ENCODE results near the gene CDC27. TPM values are rescaled to one million over a fixed set of nuclear protein-coding genes. Genes with fewer than 3 reads are reported as not detected.

CDC27 gene
- polyA plus RNA-seq, 1 experiment, result 65.3 TPM

DNA sequence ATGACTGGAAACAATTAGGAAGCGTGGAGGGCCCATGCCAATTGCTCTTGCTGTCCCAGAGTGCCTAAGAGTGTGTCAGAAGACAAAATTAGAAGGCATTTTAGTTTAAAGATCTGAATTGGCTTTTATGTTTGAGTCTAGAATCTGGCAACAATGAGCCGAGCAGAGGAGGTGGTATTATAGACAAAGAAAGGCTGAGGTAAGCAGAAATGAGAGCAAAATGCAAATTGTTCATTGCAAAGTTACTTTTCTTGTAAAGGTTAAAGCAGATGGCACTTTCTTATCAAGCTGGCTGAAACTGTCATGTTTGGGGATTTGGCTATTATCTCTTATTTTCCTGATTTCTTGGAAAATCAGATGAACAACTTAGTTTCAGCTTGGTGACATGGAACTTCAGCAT, 23.4 kb upstream of the CDC27 start:
- H3K4me3 ChIP-seq (ENCODE audit: low read depth, low read length), result no peak overlapping the region
- no peaks in the 10 kb centered on the region for H3K36me3 ChIP-seq (ENCODE audit: control insufficient read depth, insufficient read depth, low read length)
- H3K27me3 ChIP-seq (ENCODE audit: control insufficient read depth, insufficient read depth, low read length), result peaks cover 2% of the 10 kb centered on the region; the same call in 1 of the 2 replicates
- TF ChIP-seq, protein P1, sequence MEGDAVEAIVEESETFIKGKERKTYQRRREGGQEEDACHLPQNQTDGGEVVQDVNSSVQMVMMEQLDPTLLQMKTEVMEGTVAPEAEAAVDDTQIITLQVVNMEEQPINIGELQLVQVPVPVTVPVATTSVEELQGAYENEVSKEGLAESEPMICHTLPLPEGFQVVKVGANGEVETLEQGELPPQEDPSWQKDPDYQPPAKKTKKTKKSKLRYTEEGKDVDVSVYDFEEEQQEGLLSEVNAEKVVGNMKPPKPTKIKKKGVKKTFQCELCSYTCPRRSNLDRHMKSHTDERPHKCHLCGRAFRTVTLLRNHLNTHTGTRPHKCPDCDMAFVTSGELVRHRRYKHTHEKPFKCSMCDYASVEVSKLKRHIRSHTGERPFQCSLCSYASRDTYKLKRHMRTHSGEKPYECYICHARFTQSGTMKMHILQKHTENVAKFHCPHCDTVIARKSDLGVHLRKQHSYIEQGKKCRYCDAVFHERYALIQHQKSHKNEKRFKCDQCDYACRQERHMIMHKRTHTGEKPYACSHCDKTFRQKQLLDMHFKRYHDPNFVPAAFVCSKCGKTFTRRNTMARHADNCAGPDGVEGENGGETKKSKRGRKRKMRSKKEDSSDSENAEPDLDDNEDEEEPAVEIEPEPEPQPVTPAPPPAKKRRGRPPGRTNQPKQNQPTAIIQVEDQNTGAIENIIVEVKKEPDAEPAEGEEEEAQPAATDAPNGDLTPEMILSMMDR (IDR thresholded peaks at IDR 0.05; ENCODE audit: insufficient read depth, low read depth, low read length), result no peak
- DNase-seq (ENCODE audit: low read depth), result no peak
- ChIA-PET CTCF (no interaction called here), POLR2A (no interaction called here)

DNA sequence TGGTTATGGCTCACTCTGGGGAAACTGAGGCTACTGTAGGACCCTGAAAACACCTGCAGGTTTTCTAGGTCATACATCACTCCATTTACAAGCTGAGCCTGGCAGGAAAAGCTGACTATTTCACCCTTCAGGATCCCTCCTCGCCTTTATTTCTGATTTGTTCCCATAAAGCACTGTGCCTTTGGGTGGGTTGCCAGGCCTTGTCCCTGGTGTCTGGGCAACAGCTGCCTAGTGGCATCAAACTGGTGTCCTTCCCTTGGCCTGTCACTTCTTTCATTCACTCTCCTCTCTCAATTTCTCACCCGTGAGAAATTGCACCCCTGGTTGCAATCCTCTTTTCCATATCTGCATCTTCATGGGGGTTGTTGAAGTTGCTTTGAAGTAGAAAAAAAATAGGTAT, 21.7 kb upstream of the CDC27 start:
- H3K4me3 ChIP-seq (ENCODE audit: low read depth, low read length), result no peak overlapping the region
- CTCF ChIA-PET, result interaction anchor here (0.7 to 1.4 kb wide), 4 partner anchors 15 to 487 kb away, joined by 3 to 7 read pairs (median 4); no protein-coding TSS in a partner anchor
- no peaks in the 10 kb centered on the region for H3K36me3 ChIP-seq (ENCODE audit: control insufficient read depth, insufficient read depth, low read length)
- no peak for DNase-seq (ENCODE audit: low read depth)
- H3K27me3 ChIP-seq (ENCODE audit: control insufficient read depth, insufficient read depth, low read length), result peaks cover 2% of the 10 kb centered on the region; the same call in 1 of the 2 replicates
- POLR2A ChIA-PET, result no interaction called here
- TF ChIP-seq, protein P1 (IDR thresholded peaks at IDR 0.05; ENCODE audit: insufficient read depth, low read depth, low read length), result no peak

DNA sequence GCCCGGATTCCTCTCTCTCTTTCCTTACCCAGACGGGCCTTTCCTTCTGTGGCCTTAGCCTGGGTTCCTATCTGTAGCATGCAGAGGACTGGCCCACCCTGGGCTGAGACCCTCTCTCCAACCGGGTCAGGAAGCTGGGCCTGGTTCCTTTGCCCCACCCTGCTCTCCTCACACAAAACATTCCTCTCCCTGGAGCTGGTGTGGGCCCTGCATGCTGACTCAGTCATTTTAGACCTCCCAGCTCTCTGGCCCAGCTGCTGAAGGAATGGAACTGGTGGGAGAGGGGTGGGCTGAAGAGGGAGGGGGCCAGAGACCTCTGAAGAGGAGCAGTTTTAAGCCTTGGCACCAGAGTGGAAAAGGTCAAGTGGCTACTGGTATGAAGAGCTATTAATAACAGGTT, 21.0 kb upstream of the CDC27 start:
- TF ChIP-seq, protein P1 (IDR thresholded peaks at IDR 0.05; ENCODE audit: insufficient read depth, low read depth, low read length), result no peak
- ChIA-PET CTCF (interaction anchor here (0.9 to 1.4 kb wide), 4 partner anchors 16 to 106 kb away, joined by 3 to 7 read pairs (median 4); no protein-coding TSS in a partner anchor), POLR2A (no interaction called here)
- no peak for DNase-seq (ENCODE audit: low read depth)
- Histone ChIP-seq H3K4me3 (ENCODE audit: low read depth, low read length) (no peak overlapping the region), H3K36me3 (ENCODE audit: control insufficient read depth, insufficient read depth, low read length) (no peaks in the 10 kb centered on the region), H3K27me3 (ENCODE audit: control insufficient read depth, insufficient read depth, low read length) (peaks cover 2% of the 10 kb centered on the region; the same call in 1 of the 2 replicates)

DNA sequence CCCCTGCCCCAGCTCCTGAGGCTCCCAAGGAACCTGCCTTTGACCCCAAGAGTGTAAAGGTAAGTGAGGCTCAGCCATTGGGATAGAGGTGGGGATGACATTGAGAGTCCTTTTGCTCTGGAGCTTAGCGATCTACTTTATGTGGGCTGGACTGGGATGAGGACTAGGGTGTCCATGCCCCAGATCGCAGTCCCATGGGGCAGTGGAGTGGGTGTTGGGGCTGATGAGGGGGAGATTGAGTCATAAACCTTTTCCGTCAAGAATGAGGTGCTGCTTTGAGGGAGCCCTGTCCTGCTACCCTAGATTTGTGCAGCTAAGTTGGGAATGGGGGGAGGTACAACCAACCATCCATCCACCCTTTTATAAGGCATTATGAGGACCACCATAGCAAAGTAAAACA, 20.4 kb upstream of the CDC27 start:
- ChIA-PET CTCF (interaction anchor here (0.9 to 1.4 kb wide), 3 partner anchors 20 to 106 kb away, joined by 3 to 7 read pairs (median 4); no protein-coding TSS in a partner anchor), POLR2A (no interaction called here)

DNA sequence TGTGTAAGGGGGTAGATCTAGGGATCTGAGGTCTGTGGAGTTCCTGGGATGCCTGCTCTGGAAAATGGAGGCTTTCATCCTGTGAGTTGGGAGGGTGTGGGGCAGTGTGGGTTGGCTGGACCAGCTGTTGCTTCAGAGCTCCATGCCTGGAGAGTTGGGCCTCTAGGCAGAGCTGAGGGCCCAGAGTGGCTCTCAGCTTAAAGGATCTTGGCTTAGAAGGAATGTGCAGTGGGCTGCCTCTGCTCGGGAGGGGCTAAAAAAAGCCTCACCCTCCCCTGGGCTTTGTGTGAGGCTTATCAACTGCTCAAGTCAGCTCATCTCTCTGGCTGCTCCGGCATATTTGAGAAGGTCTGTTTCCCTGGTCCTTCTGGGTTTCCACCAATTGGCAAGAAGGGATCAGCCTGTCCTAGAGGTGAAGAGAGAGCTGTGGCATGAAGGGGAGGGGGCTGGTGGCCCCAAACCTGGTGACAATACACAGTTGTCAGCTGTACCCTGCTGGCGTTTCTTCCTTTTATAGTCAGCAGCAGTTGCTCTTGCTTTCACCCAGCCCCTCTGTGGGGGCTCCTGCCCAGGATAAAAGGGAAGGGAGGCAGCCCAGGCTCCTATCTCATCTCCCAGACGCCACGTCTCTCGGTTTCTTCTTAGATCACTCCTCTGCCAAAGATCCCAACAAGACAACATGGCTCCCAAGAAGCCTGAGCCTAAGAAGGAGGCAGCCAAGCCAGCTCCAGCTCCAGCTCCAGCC, 19.8 kb upstream of the CDC27 start, which contains the start of gene MYL4:
Gene MYL4, plus strand, starts transcription at position 605 of the 745 bp plus-strand sequence. Its CDS starts 75 bp downstream, at position 680.
- Histone ChIP-seq H3K4me3 (ENCODE audit: low read depth, low read length) (no peak within 1 kb of the TSS), H3K27me3 (ENCODE audit: control insufficient read depth, insufficient read depth, low read length) (peaks cover 2% of the 10 kb centered on the region; the same call in 1 of the 2 replicates), H3K36me3 (ENCODE audit: control insufficient read depth, insufficient read depth, low read length) (no peaks in the 10 kb centered on the region)
- DNase-seq (ENCODE audit: low read depth), result no peak
- TF ChIP-seq, protein P1 (IDR thresholded peaks at IDR 0.05; ENCODE audit: insufficient read depth, low read depth, low read length), result no peak
- CTCF ChIA-PET, result interaction anchor here (1.0 kb wide), 1 partner anchor 11 kb away, joined by 3 read pairs; no protein-coding TSS in a partner anchor
- POLR2A ChIA-PET, result interaction anchor here (0.7 kb wide), 1 partner anchor 14 kb away, joined by 3 read pairs; no protein-coding TSS in a partner anchor

More for the DNA sequence above, 20.4 kb upstream of the CDC27 start:
- DNase-seq (ENCODE audit: low read depth), result no peak
- H3K4me3 ChIP-seq (ENCODE audit: low read depth, low read length), result no peak overlapping the region
- peaks cover 2% of the 10 kb centered on the region; the same call in 1 of the 2 replicates for H3K27me3 ChIP-seq (ENCODE audit: control insufficient read depth, insufficient read depth, low read length)
- TF ChIP-seq, protein P1 (IDR thresholded peaks at IDR 0.05; ENCODE audit: insufficient read depth, low read depth, low read length), result no peak
- H3K36me3 ChIP-seq (ENCODE audit: control insufficient read depth, insufficient read depth, low read length), result no peaks in the 10 kb centered on the region

Data from BJ (cell line).